ENCODE data around the gene MARCO. TPM values are rescaled to one million over a fixed set of nuclear protein-coding genes. Genes with fewer than 3 reads are reported as not detected.

Gene MARCO
- total RNA-seq, 1 experiment from 2014 or later = 0.43 TPM

DNA sequence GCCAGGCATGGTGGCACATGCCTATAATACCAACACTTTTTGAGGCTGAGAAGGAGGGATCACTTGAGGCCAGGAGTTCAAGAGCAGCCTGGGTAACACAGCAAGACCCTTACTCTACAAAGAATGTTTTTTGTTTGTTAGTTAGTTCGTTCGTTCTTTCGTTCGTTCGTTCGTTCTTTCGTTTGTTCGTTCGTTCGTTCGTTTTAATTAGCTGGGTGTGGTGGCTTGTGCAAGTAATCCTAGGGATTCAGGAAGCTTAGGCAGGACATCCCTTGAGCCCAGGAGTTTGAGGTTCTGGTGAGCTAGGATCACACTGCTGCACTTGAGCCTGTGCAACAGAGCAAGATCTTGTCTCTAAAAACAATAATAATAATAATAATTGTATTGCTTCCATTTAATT, 98.7 kb downstream of the MARCO start:
- TF ChIP-seq, protein P1, sequence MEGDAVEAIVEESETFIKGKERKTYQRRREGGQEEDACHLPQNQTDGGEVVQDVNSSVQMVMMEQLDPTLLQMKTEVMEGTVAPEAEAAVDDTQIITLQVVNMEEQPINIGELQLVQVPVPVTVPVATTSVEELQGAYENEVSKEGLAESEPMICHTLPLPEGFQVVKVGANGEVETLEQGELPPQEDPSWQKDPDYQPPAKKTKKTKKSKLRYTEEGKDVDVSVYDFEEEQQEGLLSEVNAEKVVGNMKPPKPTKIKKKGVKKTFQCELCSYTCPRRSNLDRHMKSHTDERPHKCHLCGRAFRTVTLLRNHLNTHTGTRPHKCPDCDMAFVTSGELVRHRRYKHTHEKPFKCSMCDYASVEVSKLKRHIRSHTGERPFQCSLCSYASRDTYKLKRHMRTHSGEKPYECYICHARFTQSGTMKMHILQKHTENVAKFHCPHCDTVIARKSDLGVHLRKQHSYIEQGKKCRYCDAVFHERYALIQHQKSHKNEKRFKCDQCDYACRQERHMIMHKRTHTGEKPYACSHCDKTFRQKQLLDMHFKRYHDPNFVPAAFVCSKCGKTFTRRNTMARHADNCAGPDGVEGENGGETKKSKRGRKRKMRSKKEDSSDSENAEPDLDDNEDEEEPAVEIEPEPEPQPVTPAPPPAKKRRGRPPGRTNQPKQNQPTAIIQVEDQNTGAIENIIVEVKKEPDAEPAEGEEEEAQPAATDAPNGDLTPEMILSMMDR (IDR thresholded peaks at IDR 0.05; ENCODE audit: insufficient read depth in 1 of 2, low read depth in 1 of 2, low read length in 1 of 2, severe bottlenecking in 1 of 2, unreplicated experiment in 1 of 2) = no peak
- CTCF ChIA-PET = no interaction called here
- H3K9me3 ChIP-seq = no peaks in the 10 kb centered on the region
- H3K27me3 Mint-ChIP-seq (ENCODE audit: insufficient read depth, unreplicated experiment) = peaks cover 16% of the 10 kb centered on the region
- no peak overlapping the region for H3K4me3 ChIP-seq (ENCODE audit: low read depth, low read length)
- no peaks in the 10 kb centered on the region for H3K4me1 ChIP-seq
- no peak overlapping the region for H3K27ac Mint-ChIP-seq (ENCODE audit: unreplicated experiment)
- no peaks in the 10 kb centered on the region; the same call in 1 of the 2 replicates for H3K27me3 ChIP-seq (replicated peaks; ENCODE audit: control insufficient read depth, insufficient read depth, low read length)
- H3K4me1 Mint-ChIP-seq (ENCODE audit: low read depth, unreplicated experiment) = no peaks in the 10 kb centered on the region
- no peak for DNase-seq
- H3K36me3 ChIP-seq (ENCODE audit: control insufficient read depth, insufficient read depth, low read length) = no peaks in the 10 kb centered on the region
- no peak overlapping the region for H3K4me3 Mint-ChIP-seq (ENCODE audit: unreplicated experiment)
- no TSS peak for BruUV-seq (replicated peaks)
- no peaks in the 10 kb centered on the region for H3K36me3 Mint-ChIP-seq (ENCODE audit: insufficient read depth, unreplicated experiment)
- peaks cover 19% of the 10 kb centered on the region for H3K9me3 Mint-ChIP-seq (ENCODE audit: unreplicated experiment)
- intact Hi-C loops (cut with micrococcal nuclease; ENCODE audit: unreplicated experiment) = no loop called here
- POLR2A ChIA-PET = no interaction called here

Other genes with a start within 250 kb of the MARCO start
- 0.16 and 0.37 TPM in 2 replicates for gene EN1, start 94.5 kb upstream of the MARCO start, total RNA-seq (2022)
- gene C1QL2, start 216.6 kb downstream of the MARCO start, total RNA-seq (2022) = not detected in 2 replicates